ENCODE measurements around the gene COL27A1. TPM values are rescaled to one million over a fixed set of nuclear protein-coding genes. Genes with fewer than 3 reads are reported as not detected.

Gene COL27A1
- total and polyA plus RNA-seq, 9 of the 15 experiments (the other 6 are each of a cell fraction or from before 2014, with no cell fraction given), result 0.07 TPM; not detected in 8

- TF ChIP-seq ZNF609 (CRISPR knock-in tag; IDR thresholded peaks at IDR 0.05; ENCODE audit: borderline replicate concordance) (no peak), ERF (CRISPR knock-in tag; IDR thresholded peaks at IDR 0.05) (no peak), SMAD1 (IDR thresholded peaks at IDR 0.05; ENCODE audit: low read depth, low read length, partially characterized antibody) (peak; percentile 70), THAP12 (CRISPR knock-in tag; IDR thresholded peaks at IDR 0.05) (no peak), HES1 (IDR thresholded peaks at IDR 0.05; ENCODE audit: low read depth) (no peak), ZNF354B (CRISPR knock-in tag; IDR thresholded peaks at IDR 0.05) (no peak), DDX20 (tag; IDR thresholded peaks at IDR 0.05; ENCODE audit: low read depth) (no peak), HOXB6 (CRISPR knock-in tag; IDR thresholded peaks at IDR 0.05; ENCODE audit: borderline replicate concordance) (no peak), CBFB (CRISPR knock-in tag; IDR thresholded peaks at IDR 0.05) (no peak), BRF1 (IDR thresholded peaks at IDR 0.05; ENCODE audit: borderline replicate concordance, extremely low read depth, insufficient read length) (no peak), HEY1 (CRISPR knock-in tag; IDR thresholded peaks at IDR 0.05; ENCODE audit: borderline replicate concordance) (no peak), POLR2AphosphoS5 (IDR thresholded peaks at IDR 0.05; ENCODE audit: control insufficient read depth, insufficient read depth, low read depth, low read length) (peak; percentile 82; the same call in 1 of the 2 replicates), ESRRA (IDR thresholded peaks at IDR 0.05; ENCODE audit: borderline replicate concordance, low read depth) (no peak), CEBPG (CRISPR knock-in tag; IDR thresholded peaks at IDR 0.05) (no peak), CEBPG (tag; conservative IDR thresholded peaks at IDR 0.05 in 1 of 2, IDR thresholded peaks at IDR 0.05 in 1 of 2) (no peak), ZNF785 (CRISPR knock-in tag; IDR thresholded peaks at IDR 0.05) (no peak), SMARCE1 (IDR thresholded peaks at IDR 0.05) (peak; percentile 63; the same call in 1 of the 2 replicates), PREB (CRISPR knock-in tag; IDR thresholded peaks at IDR 0.05) (no peak)
Observed at GRCh38 chr9:114238891-114239875, 83.8 kb downstream of the COL27A1 start (continued).

All from K562 (cell line).